Activated T-cell treated with anti-CD3 and anti-CD28 coated beads, Interleukin-2, amount 50 U/mL, for 72 hours (primary cell): ENCODE data around the gene CNKSR1. TPM values are rescaled to one million over a fixed set of nuclear protein-coding genes. Genes with fewer than 3 reads are reported as not detected.

ENCODE experiments used
- ATAC-seq, 2 donors: fragments of 150-1000 bp; cut with Tn5 transposase; replicated peaks in 1 of 2; 2 replicates each; pipeline ENCODE4 v1.10.0; 2021; ENCODE audit warnings: moderate library complexity in 2 of 2, mild to moderate bottlenecking in 1 of 2
- DNase-seq, 2 donors: peaks; one replicate each; pipeline ENCODE4 v3.0.0; 2021 to 2022; ENCODE audit warnings: mixed read lengths in 1 of 2
- H3K27ac Mint-ChIP-seq: one replicate; pipeline ENCODE4 v1.8.0; 2022; ENCODE audit warnings: mild to moderate bottlenecking, moderate library complexity, mixed read lengths
- H3K27me3 Mint-ChIP-seq: one replicate; pipeline ENCODE4 v1.8.0; 2022; ENCODE audit warnings: low read depth, mixed read lengths
- H3K36me3 Mint-ChIP-seq, 2 donors: one replicate each; pipeline ENCODE4 v1.8.0; 2022; ENCODE audit warnings: mixed read lengths in 2 of 2, mild to moderate bottlenecking in 1 of 2; ENCODE audit not compliant: insufficient read depth in 2 of 2
- H3K4me1 Mint-ChIP-seq: one replicate; pipeline ENCODE4 v1.8.0; 2022; ENCODE audit warnings: low read depth, mixed read lengths
- H3K4me3 Mint-ChIP-seq, 2 donors: one replicate each; pipeline ENCODE4 v1.8.0; 2022; ENCODE audit warnings: mild to moderate bottlenecking in 2 of 2, mixed read lengths in 2 of 2, moderate library complexity in 2 of 2
- H3K9me3 Mint-ChIP-seq, 2 donors: one replicate each; pipeline ENCODE4 v1.8.0; 2022; ENCODE audit warnings: mixed read lengths in 2 of 2
- total RNA-seq, 2 donors: library from RNA; stranded (reverse); gene quantifications; one replicate each; pipeline ENCODE4 v1.2.3, GENCODE V29; 2022

CNKSR1 gene
- total RNA-seq, 2 donors from 2014 or later, result 1.1 to 5.0 TPM

DNA sequence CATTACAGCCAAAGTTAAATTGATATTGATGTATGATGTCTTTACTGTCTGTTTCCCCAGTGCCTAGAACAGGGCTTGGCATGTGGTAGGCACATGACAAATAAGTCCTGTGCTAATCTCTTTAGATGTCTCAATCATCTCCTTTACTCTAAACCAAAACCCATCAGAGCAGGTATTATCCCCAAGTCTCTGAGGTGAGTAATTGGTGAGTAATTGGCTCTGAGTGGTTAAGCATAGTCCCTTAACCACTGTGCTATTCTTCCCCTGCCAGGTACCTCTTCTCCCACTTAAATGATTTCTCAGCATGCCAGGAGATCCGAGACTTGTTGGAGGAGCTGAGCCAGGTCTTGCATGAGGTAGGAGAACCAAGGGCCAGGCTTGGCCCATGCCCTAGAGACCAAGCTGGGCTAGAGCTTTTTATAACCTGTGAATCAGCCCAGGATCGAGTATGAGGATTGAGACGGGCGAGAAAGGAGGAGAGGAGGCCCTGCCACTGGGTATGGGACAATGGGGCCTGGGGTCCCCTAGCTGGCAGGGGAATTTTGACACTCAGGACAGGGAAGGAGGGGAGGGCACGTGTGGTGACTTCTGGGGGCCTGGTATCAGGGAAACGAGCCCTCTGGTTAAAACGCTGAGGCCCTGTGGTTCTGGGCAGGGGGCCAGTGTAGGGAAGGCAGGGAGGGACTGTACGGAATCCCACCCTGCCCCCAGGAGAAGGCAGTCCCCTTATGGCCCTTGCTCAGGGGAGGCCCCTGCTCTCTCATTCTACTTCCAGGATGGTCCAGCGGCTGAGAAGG is 4.5 kb downstream of the CNKSR1 start:
- Mint-ChIP-seq H3K36me3 (no peaks in the 10 kb centered on the region), H3K4me3 (no peak overlapping the region), H3K27me3 (no peaks in the 10 kb centered on the region), H3K9me3 (no peaks in the 10 kb centered on the region), H3K27ac (no peak overlapping the region), H3K4me1 (peaks cover 8% of the 10 kb centered on the region)
- ATAC-seq, result peak; percentile 91 to 93
- no peak for DNase-seq

DNA sequence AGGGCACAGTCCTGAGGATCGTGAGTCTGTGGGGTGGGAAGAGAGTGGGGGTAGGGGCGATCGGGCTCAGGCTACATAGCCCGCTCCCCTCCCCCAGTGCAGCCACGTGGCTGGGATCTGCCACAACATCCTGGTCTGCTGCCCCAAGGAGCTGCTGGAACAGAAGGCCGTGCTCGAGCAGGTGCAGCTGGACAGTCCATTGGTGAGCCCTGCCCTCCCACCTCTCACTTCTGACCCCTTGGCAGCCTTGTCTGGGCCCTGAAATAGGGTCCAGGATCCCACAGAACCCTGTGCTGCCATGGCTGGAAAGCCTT is 5.0 kb downstream of the CNKSR1 start:
- no peak for ATAC-seq
- no peak for DNase-seq
- H3K4me1 Mint-ChIP-seq, result peaks cover 8% of the 10 kb centered on the region
- H3K27me3 Mint-ChIP-seq, result no peaks in the 10 kb centered on the region
- no peak overlapping the region for H3K4me3 Mint-ChIP-seq
- H3K9me3 Mint-ChIP-seq, result no peaks in the 10 kb centered on the region
- H3K36me3 Mint-ChIP-seq, result no peaks in the 10 kb centered on the region
- H3K27ac Mint-ChIP-seq, result no peak overlapping the region

DNA sequence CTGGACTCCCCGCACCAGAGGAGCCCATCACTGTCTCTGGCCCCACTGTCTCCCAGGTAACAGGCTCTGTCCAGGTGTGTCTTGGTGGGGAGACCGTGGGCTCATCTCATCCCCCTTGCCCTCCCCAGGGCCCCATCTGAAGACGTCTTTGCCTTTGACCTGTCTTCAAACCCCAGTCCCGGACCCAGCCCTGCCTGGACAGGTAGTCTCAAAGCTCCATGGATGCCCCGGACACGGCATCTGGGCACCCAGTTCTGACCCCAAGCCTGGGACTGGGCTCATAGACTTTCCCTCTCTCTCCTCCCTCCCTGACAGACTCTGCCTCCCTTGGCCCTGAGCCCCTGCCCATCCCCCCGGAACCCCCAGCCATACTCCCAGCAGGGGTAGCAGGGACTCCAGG is 6.8 kb downstream of the CNKSR1 start:
- Mint-ChIP-seq H3K27me3 (no peaks in the 10 kb centered on the region), H3K4me1 (peaks cover 8% of the 10 kb centered on the region), H3K27ac (no peak overlapping the region), H3K36me3 (no peaks in the 10 kb centered on the region), H3K4me3 (no peak overlapping the region), H3K9me3 (no peaks in the 10 kb centered on the region)
- ATAC-seq (no peak), DNase-seq (no peak)

- peaks cover 8% of the 10 kb centered on the region for H3K4me1 Mint-ChIP-seq
- ATAC-seq (no peak), DNase-seq (no peak)
- H3K9me3 Mint-ChIP-seq, result no peaks in the 10 kb centered on the region
- H3K27ac Mint-ChIP-seq, result no peak overlapping the region
- H3K27me3 Mint-ChIP-seq, result no peaks in the 10 kb centered on the region
- no peak overlapping the region for H3K4me3 Mint-ChIP-seq
- H3K36me3 Mint-ChIP-seq, result no peaks in the 10 kb centered on the region
Observed at GRCh38 chr1:26184883-26185282, 7.6 kb downstream of the CNKSR1 start.

GRCh38 chr1:26187882-26188281 is 10.6 kb downstream of the CNKSR1 start:
- Mint-ChIP-seq H3K27me3 (no peaks in the 10 kb centered on the region), H3K36me3 (no peaks in the 10 kb centered on the region), H3K4me1 (peaks cover 15% of the 10 kb centered on the region), H3K27ac (no peak overlapping the region), H3K9me3 (no peaks in the 10 kb centered on the region), H3K4me3 (no peak overlapping the region)
- ATAC-seq (no peak), DNase-seq (no peak)

DNA sequence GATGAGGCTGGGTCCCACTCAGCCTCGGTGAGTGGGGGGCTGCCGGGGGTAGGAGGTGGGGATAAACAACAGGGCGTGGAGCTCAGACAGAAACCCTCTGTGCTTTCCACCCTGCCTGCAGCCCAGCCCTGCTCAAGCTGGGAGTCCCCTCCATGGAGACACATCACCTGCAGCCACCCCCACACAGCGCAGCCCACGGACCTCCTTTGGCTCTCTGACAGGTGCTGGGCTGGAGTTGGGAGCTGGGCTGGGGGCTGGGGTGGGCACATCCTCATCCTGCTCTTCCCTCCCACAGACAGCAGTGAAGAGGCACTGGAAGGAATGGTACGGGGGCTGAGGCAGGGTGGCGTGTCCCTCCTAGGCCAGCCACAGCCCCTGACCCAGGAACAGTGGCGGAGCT is 11.2 kb downstream of the CNKSR1 start:
- H3K4me1 Mint-ChIP-seq, result peaks cover 19% of the 10 kb centered on the region
- H3K9me3 Mint-ChIP-seq, result no peaks in the 10 kb centered on the region
- no peak overlapping the region for H3K4me3 Mint-ChIP-seq
- no peaks in the 10 kb centered on the region for H3K27me3 Mint-ChIP-seq
- no peak for DNase-seq
- no peak overlapping the region for H3K27ac Mint-ChIP-seq
- no peak for ATAC-seq
- no peaks in the 10 kb centered on the region for H3K36me3 Mint-ChIP-seq

DNA sequence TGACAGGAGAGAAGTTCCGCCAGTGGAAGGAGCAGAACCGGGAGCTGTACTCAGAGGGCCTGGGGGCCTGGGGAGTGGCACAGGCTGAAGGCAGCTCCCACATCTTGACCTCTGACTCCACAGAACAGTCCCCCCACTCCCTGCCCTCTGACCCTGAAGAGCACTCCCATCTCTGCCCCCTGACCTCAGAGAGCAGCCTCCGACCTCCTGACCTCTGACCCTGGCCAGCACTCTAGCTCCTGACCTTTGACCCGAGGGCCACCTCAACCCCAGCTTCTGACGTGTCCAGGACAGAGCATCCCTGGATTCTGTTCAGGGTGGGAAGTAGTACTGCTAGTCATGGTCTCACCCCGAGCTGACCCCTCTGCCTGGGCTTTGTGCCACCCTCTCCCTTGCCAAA is 12.0 kb downstream of the CNKSR1 start:
- Mint-ChIP-seq H3K4me3 (no peak overlapping the region), H3K9me3 (no peaks in the 10 kb centered on the region), H3K27me3 (no peaks in the 10 kb centered on the region), H3K36me3 (no peaks in the 10 kb centered on the region), H3K27ac (no peak overlapping the region), H3K4me1 (peaks cover 24% of the 10 kb centered on the region)
- ATAC-seq, result no peak
- no peak for DNase-seq

GRCh38 chr1:26189751-26190275 is 12.5 kb downstream of the CNKSR1 start:
- Mint-ChIP-seq H3K4me1 (peaks cover 24% of the 10 kb centered on the region), H3K9me3 (no peaks in the 10 kb centered on the region), H3K4me3 (no peak overlapping the region), H3K27ac (no peak overlapping the region), H3K27me3 (no peaks in the 10 kb centered on the region), H3K36me3 (no peaks in the 10 kb centered on the region)
- no peak for ATAC-seq
- DNase-seq, result no peak

DNA sequence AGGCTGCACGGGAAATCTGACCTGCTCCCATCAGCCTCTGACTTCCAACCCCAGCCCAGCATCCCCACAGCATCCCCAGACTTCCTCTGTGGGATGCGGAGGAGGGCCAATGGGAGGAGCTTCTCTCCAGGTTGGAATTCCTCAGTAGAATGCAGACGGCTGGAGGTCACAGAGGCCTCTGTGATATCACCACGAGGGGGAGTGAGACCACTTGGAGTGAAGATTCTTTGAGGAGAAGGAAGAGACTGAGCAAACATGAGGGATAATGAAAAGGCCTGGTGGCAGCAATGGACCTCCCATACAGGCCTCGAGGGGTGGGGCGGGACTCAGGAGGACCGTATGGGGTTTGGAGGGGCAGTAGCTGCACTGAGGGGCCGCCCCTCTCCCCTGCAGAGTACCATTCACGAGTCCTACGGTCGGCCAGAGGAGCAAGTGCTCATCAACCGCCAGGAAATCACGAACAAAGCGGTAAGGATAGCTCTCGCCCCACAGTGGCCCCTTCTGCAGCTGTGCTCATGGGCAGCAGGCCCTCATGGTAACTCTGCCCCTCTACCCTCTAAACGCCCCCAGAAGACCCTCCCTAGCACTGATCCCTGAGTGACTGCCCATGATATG is 13.2 kb downstream of the CNKSR1 start, which contains the start of gene CATSPER4:
Gene CATSPER4 (plus strand): TSS at position 230 of the 615 bp plus-strand sequence. CDS start 26 bp downstream, at position 256.
- Mint-ChIP-seq H3K4me1 (peaks cover 24% of the 10 kb centered on the region), H3K27ac (no peak within 1 kb of the TSS), H3K27me3 (no peaks in the 10 kb centered on the region), H3K36me3 (no peaks in the 10 kb centered on the region), H3K4me3 (no peak within 1 kb of the TSS), H3K9me3 (no peaks in the 10 kb centered on the region)
- ATAC-seq (no peak), DNase-seq (no peak)

DNA sequence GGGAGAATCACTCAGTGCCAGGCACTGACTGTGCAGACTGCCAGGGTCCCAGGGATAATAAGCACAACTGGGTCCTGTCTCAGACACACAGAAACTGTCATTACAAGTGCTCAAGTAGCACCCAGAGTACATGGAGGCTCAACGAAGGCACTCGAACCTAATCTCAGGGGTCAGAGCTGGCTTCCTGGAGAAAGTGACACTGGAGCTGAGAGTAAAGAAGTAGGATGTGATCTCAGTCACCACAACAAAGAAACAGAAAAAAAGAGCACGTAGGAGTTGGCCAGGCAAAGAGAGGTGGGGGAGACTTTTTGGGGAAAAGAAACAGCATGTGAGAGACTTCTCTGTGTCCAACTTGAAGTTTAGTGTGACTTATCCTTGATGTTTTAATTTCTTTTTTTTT is 14.4 kb downstream of the CNKSR1 start:
- H3K27me3 Mint-ChIP-seq, result no peaks in the 10 kb centered on the region
- ATAC-seq, result peak; percentile 53 to 58
- H3K9me3 Mint-ChIP-seq, result no peaks in the 10 kb centered on the region
- peak in 1 of 2 donors; percentile 11 for DNase-seq
- no peaks in the 10 kb centered on the region for H3K36me3 Mint-ChIP-seq
- H3K4me3 Mint-ChIP-seq, result peak overlapping the region in 1 of 2 donors; percentile 19
- H3K27ac Mint-ChIP-seq, result no peak overlapping the region
- H3K4me1 Mint-ChIP-seq, result peaks cover 24% of the 10 kb centered on the region

DNA sequence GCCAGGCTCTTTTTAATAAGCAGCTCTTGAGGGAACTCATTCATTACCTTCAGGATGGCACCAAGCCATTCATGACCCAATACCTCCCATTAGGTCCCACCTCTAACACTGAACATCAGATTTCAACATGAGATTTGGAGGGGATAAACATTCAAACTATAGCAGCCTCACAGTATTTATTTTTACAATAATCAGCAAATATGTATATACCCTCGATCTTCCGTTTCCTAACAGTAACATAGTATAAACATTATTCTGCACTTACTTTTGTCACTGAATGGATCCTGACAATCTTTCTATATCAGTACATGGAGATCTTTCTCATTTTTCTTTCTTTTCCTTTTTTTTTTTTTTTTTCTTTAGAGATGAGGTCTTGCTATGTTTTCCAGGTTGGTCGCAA is 18.5 kb downstream of the CNKSR1 start:
- H3K27me3 Mint-ChIP-seq, result no peaks in the 10 kb centered on the region
- no peak for DNase-seq
- H3K4me3 Mint-ChIP-seq, result no peak overlapping the region
- H3K36me3 Mint-ChIP-seq, result no peaks in the 10 kb centered on the region
- peak overlapping the region; percentile 35 for H3K27ac Mint-ChIP-seq
- peaks cover 30% of the 10 kb centered on the region for H3K4me1 Mint-ChIP-seq
- H3K9me3 Mint-ChIP-seq, result no peaks in the 10 kb centered on the region
- ATAC-seq, result no peak

- no peak for DNase-seq
- no peak overlapping the region for H3K4me3 Mint-ChIP-seq
- peaks cover 33% of the 10 kb centered on the region for H3K4me1 Mint-ChIP-seq
- H3K27ac Mint-ChIP-seq, result no peak overlapping the region
- no peaks in the 10 kb centered on the region for H3K9me3 Mint-ChIP-seq
- no peaks in the 10 kb centered on the region for H3K27me3 Mint-ChIP-seq
- no peaks in the 10 kb centered on the region for H3K36me3 Mint-ChIP-seq
- ATAC-seq, result no peak
Observed at GRCh38 chr1:26197301-26197700, 20.0 kb downstream of the CNKSR1 start.

GRCh38 chr1:26197813-26198212 is 20.5 kb downstream of the CNKSR1 start:
- ATAC-seq (no peak), DNase-seq (no peak)
- peaks cover 33% of the 10 kb centered on the region for H3K4me1 Mint-ChIP-seq
- no peaks in the 10 kb centered on the region for H3K36me3 Mint-ChIP-seq
- H3K9me3 Mint-ChIP-seq, result no peaks in the 10 kb centered on the region
- H3K4me3 Mint-ChIP-seq, result no peak overlapping the region
- H3K27me3 Mint-ChIP-seq, result no peaks in the 10 kb centered on the region
- H3K27ac Mint-ChIP-seq, result no peak overlapping the region
